IMR-90 (cell line): ENCODE data around the gene NDUFAF4.

Source experiments
- CEBPB ChIP-seq: IDR thresholded peaks from 2 replicates; pipeline ENCODE4 v1.6.1; 2012; ENCODE audit warnings: low read depth, low read length, improper control_type of control experiment
- CHD1 ChIP-seq: IDR thresholded peaks from 2 replicates; pipeline ENCODE4 v1.6.1; 2012; ENCODE audit warnings: low read depth, low read length, improper control_type of control experiment
- MAFK ChIP-seq: IDR thresholded peaks from 2 replicates; pipeline ENCODE4 v1.6.1; 2012; ENCODE audit warnings: low read depth, low read length, improper control_type of control experiment
- MXI1 ChIP-seq: IDR thresholded peaks from 2 replicates; pipeline ENCODE4 v1.6.1; 2012; ENCODE audit warnings: low read depth, mild to moderate bottlenecking, low read length, moderate library complexity, borderline replicate concordance
- NFE2L2 ChIP-seq: fragments of 150-350 bp; IDR thresholded peaks from 2 replicates; pipeline ENCODE4 v1.6.1; 2016; ENCODE audit warnings: low read depth, mild to moderate bottlenecking, low read length
- POLR2A ChIP-seq: IDR thresholded peaks from 2 replicates; pipeline ENCODE4 v1.6.1; 2012; ENCODE audit warnings: mild to moderate bottlenecking, low read depth, low read length
- RAD21 ChIP-seq: IDR thresholded peaks from 2 replicates; pipeline ENCODE4 v1.6.1; 2012; ENCODE audit warnings: low read length, improper control_type of control experiment
- RFX5 ChIP-seq: IDR thresholded peaks from 2 replicates; pipeline ENCODE4 v1.8.0; 2012; ENCODE audit warnings: low read depth, mild to moderate bottlenecking, low read length, moderate library complexity
- SMC3 ChIP-seq: fragments of 150-350 bp; IDR thresholded peaks from 2 replicates; pipeline ENCODE4 v1.6.1; 2016; ENCODE audit warnings: low read depth, mild to moderate bottlenecking, antibody characterized with exemption, low read length, moderate library complexity
- TF ChIP-seq, protein P1 (sequence below): conservative IDR thresholded peaks from 2 replicates; pipeline ENCODE4 v1.5.1; 2012; ENCODE audit warnings: mild to moderate bottlenecking, low read depth, low read length, improper control_type of control experiment
- TF ChIP-seq, protein P2 (sequence below): fragments of 150-350 bp; IDR thresholded peaks from 2 replicates; pipeline ENCODE4 v1.6.1; 2016; ENCODE audit warnings: low read depth, mild to moderate bottlenecking, low read length, moderate library complexity, borderline replicate concordance
- TF ChIP-seq, protein P3 (sequence below): fragments of 150-350 bp; IDR thresholded peaks from 2 replicates; pipeline ENCODE4 v1.6.1; 2017; ENCODE audit warnings: mild to moderate bottlenecking, antibody characterized with exemption, low read length, low read depth

DNA sequence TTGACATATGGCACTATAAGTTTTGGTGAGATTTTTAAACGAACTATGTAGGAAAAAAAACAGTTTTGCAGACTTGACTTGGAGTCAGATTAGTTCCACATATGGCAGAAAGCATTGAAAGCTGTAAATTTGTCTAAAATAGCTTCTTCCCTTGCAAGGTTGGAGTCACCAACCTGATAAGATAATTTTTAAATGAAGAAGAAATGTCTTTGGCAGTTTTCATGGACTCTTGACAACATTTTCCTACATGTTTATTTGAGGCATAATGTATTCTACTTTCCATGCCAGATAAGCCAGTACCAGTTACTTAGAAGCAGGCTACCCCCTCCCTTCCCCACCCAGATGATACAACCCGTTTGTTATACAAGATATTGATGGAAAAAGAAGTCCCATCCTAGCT, 32.0 kb upstream of the NDUFAF4 start:
- TF ChIP-seq CEBPB (no peak), POLR2A (no peak), RFX5 (no peak), SMC3 (no peak), MXI1 (no peak), MAFK (no peak), RAD21 (no peak), NFE2L2 (no peak), CHD1 (no peak)
- TF ChIP-seq, protein P1, sequence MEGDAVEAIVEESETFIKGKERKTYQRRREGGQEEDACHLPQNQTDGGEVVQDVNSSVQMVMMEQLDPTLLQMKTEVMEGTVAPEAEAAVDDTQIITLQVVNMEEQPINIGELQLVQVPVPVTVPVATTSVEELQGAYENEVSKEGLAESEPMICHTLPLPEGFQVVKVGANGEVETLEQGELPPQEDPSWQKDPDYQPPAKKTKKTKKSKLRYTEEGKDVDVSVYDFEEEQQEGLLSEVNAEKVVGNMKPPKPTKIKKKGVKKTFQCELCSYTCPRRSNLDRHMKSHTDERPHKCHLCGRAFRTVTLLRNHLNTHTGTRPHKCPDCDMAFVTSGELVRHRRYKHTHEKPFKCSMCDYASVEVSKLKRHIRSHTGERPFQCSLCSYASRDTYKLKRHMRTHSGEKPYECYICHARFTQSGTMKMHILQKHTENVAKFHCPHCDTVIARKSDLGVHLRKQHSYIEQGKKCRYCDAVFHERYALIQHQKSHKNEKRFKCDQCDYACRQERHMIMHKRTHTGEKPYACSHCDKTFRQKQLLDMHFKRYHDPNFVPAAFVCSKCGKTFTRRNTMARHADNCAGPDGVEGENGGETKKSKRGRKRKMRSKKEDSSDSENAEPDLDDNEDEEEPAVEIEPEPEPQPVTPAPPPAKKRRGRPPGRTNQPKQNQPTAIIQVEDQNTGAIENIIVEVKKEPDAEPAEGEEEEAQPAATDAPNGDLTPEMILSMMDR: no peak
- TF ChIP-seq, protein P2, sequence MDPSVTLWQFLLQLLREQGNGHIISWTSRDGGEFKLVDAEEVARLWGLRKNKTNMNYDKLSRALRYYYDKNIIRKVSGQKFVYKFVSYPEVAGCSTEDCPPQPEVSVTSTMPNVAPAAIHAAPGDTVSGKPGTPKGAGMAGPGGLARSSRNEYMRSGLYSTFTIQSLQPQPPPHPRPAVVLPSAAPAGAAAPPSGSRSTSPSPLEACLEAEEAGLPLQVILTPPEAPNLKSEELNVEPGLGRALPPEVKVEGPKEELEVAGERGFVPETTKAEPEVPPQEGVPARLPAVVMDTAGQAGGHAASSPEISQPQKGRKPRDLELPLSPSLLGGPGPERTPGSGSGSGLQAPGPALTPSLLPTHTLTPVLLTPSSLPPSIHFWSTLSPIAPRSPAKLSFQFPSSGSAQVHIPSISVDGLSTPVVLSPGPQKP: no peak
- TF ChIP-seq, protein P3, sequence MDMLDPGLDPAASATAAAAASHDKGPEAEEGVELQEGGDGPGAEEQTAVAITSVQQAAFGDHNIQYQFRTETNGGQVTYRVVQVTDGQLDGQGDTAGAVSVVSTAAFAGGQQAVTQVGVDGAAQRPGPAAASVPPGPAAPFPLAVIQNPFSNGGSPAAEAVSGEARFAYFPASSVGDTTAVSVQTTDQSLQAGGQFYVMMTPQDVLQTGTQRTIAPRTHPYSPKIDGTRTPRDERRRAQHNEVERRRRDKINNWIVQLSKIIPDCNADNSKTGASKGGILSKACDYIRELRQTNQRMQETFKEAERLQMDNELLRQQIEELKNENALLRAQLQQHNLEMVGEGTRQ: no peak
